Activated gamma-delta T cell treated with anti-CD3 and anti-CD28 coated beads, Interleukin-2, amount 50 U/mL, for 16 hours (primary cell): ENCODE data around the gene RIPOR1.

Source experiments
- DNase-seq: peaks from one replicate; pipeline ENCODE4 v3.0.0-alpha.2; 2020; ENCODE audit warnings: low read depth

The RIPOR1 gene

DNA sequence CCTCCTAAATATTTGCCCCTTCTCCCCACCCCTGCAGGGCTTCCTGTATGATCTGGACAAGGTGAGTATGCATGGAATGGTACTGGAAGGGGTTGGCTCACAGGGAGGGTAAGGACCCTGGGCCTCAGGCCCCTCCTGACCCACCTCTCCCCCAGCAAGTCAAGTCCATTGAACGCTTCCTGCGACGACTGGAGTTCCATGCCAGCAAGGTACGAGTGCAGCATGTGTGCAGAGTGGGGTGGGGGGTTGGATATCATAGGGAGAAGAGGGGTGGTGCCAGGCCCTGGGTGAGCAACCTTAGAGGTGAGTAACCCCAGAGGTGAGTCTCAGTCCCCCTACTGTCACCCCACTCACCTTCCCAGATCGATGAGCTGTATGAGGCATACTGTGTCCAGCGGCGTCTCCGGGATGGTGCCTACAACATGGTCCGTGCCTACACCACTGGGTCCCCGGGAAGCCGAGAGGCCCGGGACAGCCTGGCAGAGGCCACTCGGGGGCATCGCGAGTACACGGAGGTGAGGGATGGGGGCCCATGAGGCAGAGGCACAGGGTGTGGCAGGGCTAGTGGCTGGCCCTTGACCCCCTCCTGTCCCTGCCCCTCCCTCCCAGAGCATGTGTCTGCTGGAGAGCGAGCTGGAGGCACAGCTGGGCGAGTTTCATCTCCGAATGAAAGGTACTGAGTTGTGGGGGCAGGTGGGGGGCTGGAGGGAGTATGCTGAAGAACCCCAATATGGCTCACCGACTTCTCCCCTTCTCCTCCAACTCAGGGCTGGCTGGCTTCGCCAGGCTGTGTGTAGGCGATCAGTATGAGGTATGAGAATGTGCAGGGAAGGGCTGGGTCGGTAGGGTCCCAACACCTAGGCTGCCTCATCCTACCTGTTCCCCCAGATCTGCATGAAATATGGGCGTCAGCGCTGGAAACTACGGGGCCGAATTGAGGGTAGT, 11.3 kb downstream of the RIPOR1 start:
- no peak for DNase-seq

DNA sequence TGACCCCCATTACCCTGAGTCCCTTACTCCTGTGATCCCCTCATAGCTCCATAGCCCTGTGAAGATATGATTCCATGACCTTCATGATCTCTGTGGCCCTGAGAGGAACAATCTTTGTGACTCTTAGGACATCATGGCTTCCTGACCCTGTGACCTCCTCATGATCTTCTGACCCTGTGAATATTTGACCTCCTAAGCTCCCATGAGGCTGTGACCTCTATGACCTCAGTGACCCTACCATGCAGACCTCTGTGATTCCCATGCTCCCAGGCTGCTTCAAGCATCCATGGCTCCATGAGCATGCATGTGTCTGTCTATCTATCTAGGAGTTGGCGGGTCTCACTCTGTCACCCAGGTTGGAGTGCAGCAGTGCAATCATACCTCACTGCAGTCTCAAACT, 12.1 kb downstream of the RIPOR1 start:
- no peak for DNase-seq

DNA sequence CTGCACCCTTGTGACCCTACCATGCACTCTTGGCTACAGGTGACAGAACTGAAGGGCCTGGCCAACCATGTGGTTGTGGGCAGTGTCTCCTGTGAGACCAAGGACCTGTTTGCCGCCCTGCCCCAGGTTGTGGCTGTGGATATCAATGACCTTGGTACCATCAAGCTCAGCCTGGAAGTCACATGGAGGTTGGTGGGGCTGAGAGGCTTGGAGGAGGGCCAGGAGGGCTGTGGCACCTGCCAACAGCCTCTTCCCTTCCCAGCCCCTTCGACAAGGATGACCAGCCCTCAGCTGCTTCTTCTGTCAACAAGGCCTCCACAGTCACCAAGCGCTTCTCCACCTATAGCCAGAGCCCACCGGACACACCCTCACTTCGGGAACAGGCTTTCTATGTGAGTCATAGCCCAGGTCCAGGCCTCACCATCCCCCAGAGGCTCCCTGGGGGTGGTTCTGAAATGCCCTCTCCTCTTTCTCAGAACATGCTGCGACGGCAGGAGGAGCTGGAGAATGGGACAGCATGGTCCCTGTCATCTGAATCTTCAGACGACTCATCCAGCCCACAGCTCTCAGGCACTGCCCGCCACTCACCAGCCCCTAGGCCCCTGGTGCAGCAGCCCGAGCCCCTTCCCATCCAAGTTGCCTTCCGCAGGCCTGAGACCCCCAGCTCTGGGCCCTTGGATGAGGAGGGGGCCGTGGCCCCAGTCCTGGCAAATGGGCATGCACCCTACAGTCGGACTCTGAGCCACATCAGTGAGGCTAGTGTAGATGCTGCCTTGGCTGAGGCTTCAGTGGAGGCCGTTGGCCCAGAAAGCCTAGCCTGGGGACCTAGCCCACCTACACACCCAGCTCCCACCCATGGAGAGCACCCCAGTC, 13.0 kb downstream of the RIPOR1 start:
- no peak for DNase-seq

DNA sequence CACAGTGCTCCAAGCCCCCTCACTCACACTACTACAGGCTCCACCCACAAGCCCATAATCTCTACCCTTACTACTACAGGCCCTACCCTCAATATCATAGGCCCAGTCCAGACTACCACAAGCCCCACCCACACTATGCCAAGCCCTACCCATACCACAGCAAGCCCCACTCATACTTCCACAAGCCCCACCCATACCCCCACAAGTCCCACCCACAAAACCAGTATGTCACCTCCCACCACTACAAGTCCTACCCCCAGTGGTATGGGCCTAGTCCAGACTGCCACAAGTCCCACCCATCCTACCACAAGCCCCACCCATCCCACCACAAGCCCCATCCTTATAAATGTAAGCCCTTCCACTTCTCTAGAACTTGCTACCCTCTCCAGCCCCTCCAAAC, 13.8 kb downstream of the RIPOR1 start:
- peak; percentile 44 for DNase-seq

DNA sequence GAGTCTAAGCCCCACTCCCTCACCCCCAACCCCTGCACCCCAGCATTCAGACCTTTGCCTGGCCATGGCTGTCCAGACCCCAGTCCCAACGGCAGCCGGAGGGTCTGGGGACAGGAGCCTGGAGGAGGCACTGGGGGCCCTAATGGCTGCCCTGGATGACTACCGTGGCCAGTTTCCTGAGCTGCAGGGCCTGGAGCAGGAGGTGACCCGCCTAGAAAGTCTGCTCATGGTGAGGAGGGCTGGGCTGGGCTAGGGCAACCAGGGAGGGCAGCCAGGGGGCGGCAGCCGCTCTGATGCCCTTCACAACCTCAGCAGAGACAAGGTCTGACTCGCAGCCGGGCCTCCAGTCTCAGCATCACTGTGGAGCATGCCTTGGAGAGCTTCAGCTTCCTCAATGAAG, 14.4 kb downstream of the RIPOR1 start:
- no peak for DNase-seq

DNA sequence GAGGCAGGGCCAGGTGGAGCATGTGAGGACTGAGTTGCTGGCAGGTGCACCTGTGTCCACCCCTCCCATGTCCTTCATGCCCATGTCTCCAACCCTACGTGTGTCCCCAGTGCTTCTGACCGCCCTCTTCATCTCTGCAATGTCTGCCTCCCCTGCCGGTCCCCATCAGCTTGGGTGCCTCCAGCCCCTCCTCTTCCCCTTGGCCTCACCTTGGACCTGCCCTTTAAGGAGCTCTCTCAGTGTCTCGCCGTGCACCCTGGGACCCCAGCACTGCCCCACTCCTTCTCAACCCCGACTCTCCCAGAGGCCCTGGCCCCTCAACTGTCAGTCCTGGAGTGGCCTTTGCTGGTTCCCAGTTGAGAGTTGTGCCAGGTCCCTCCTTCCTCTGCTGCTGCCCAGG, 15.0 kb downstream of the RIPOR1 start:
- no peak for DNase-seq

DNA sequence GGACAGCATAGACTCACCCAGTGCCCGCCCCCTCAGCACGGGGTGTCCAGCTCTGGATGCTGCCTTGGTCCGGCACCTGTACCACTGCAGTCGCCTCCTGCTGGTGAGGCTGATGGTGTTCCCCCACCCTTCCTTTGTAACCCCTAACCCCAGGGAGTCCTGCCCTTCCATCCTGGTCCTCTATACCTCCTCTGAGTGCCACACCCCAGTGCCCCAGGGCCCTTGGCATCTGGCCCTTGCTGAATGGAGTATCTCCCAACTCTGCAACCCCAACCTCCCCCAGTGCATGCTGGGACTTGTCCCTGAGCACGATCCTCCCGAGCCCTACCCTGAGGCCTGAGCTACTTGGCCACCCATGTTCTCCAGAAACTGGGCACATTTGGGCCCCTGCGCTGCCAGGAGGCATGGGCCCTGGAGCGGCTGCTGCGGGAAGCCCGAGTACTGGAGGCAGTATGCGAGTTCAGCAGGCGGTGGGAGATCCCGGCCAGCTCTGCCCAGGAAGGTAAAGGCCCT, 15.8 kb downstream of the RIPOR1 start:
- DNase-seq, result no peak

DNA sequence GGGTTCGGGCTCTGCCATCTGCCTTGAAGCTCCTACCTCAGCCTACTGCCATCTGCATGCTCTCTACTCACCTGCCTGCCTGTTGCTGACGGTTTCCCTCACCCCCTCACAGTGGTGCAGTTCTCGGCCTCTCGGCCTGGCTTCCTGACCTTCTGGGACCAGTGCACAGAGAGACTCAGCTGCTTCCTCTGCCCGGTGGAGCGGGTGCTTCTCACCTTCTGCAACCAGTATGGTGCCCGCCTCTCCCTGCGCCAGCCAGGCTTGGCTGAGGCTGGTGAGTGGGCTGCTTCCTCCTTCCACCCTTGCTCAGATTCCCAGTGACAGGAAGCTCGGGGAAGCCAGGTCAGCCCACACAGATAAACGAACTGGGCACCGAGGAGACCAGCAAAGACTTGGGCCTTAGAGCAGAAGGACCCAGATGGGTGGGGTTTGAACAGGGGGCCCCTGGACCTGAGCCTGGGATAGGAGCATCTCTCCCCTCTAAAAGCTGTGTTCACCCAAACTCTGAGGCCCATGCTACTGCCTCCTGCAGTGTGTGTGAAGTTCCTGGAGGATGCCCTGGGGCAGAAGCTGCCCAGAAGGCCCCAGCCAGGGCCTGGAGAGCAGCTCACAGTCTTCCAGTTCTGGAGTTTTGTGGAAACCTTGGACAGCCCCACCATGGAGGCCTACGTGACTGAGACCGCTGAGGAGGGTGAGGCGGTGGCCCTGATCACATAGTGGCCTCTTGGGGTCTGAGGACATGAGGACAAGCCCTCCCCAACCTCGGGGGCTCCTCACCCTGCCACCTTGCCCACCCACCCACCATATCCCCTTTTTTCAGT, 16.4 kb downstream of the RIPOR1 start:
- no peak for DNase-seq

DNA sequence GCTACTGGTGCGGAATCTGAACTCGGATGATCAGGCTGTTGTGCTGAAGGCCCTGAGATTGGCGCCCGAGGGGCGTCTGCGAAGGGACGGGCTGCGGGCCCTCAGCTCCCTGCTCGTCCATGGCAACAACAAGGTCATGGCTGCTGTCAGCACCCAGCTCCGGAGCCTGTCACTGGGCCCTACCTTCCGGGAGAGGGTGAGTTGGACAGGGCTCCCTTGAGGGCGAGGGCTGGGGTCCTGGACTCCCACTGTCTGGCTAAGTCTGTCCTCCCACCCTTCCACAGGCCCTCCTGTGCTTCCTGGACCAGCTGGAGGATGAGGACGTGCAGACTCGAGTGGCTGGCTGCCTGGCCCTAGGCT, 17.0 kb downstream of the RIPOR1 start:
- no peak for DNase-seq

DNA sequence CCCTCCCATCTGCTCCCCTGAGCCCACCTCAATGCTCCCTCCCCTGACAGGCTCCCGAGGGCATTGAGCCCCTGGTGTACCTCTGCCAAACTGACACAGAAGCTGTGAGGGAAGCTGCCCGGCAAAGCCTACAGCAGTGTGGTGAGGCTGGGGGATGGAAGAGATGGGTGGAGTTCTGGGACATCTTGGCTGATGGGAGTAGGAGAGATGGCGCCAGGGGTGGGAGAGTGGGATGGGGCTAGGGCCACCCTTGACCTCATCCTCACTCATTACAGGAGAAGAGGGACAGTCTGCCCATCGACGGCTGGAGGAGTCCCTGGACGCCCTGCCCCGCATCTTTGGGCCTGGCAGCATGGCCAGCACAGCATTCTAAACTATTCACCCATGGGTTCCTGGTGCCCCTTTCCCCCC, 17.5 kb downstream of the RIPOR1 start:
- no peak for DNase-seq

DNA sequence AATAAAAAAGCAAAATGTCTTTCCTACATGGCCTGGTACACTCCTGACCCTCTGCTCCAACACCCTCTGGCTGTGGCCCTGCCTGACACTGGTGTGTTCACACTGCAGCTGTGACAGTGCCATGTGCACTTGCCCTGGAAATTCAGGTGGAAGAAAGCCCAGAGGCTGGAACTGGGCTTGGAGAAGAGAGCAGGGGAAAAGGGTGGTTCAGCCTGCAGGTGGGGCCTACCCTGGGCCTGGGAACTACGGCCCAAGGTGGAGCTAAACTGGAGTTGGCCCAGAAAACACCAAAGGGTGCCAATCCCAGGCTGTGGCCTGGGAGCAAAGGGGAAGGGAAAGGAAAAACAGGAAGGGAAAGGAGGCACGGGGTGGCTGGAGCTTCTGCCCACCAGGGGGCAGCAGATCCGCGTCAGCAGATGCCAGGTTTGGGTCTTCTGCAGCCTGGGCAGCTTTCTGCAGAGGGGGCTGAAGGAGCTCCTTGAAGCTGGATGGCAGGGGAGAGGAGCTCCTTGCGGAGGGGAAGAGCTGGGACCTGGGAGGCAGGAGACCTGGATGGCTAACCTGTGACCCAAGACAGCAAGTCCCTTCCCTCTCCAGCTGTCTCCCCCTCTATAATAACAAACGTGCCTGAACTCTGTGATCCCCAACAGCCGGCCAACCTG, 18.3 kb downstream of the RIPOR1 start:
- peak; percentile 70 for DNase-seq

DNA sequence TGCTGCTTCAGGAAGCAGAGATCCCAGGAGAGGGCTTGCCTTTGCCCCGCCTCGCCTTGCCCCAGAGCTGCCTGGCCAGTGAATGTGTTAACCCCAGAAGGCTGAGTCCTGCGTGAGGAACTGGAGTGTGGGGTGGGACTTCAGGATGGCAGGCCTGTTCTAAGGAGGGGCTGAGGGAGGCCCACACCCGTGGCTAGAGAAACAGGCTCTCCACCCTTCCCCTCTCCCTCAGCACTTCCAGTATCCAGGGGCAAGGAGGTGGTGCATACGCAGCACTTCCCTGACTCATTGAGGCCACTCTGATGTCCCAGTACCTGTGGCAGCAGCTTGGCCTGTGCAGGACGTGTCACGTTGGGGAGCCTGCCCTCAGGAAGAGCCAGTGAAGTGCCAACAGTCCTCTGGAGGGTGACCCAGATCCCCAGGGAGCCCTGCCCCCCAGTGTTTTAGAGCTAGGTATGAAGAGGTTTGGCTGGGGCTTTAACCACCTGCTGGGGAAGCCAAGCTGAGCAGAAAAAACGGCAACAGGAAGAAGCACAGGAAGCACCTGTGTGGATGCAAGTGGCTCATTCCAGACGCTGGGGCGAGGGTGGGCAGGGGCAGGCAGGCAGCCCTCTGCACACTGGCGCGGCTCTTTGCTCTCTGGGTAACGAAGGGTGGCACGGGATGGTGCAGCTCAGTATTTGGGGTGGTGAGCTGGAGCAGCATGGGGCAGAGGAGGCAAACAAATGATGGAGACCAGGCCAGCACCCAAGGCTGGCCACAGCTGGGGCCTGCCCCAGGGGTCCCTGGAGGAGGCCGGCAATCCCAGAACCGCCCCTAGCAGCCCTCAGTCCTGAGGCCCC, 19.0 kb downstream of the RIPOR1 start:
- DNase-seq, result no peak

DNA sequence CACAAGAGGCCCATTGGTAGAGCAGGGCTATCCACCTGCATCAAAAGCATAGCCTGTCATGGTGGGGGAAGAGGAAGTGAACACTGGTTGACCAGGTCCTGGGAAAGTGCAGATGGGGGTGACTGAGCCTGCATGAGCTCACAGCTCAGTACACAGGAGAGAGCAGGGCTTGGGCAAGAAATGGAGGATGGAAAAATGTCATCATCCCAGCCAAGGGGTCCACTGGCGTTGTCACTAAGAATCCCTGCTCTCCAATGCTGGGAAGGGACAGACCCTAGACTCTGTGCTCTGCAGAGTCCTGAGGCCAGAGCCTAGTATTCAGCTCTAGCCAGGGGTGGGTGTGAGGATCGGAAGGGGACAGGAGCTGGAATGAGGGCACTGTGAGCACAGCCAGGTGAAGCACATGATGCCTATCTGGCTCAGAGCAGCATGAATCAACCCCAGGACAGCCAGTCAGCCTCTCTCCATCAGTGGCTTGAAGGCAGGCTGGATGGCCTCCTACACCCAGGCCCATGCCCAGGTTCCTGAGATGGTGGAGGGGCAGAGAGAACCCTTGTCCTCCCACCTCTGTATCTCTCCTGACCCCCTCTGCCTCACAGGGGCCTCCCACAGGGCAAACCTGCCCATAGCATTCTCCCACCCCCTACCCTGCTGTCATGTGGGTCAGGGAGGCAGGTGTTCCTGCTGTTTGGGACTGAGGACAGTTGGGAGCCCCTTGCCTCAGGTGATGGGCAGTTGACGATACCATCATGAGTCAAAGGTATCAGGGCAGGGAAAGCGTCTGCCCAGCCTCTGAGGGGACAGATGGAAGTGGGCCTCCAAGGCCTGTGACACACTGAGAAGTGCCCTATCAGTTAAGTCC, 19.9 kb downstream of the RIPOR1 start:
- no peak for DNase-seq

DNA sequence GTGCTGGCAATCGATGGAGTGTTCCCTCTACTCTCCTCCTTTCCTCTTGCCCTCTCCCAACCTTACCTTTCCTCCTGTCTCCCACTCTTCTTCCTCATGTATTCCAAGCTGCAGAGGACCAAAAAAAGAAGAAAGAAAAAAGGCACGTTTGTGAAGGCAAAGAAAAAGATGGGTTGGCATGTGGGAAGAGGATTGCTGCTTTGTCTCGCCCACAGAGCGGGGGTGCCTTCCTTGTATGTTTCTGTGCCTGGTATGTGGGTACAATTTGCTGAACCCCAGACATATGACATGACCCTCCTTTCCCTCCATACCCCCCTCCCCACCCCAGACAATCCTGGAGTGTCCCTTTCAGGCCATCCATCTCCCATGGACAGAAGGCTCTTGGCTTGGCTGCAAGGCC, 20.6 kb downstream of the RIPOR1 start:
- DNase-seq, result no peak

DNA sequence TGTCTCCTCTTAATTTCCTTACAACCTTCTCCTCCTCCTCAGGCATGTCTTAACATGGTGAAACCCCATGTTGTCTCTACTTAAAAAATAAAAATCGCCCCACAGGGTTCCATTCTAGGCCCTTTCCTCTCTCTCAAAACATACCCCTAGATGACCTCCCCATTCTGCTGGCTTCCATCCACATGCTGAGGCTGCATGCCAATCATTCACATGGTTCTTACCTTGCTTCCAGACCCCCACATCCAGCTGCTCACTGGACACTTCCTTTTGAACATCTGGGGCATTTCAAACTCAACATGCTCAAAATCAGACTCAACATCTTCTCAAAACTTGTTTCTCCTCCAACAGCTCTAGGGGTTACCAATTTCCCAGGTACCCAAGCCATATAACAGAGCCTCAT, 21.3 kb downstream of the RIPOR1 start:
- no peak for DNase-seq

DNA sequence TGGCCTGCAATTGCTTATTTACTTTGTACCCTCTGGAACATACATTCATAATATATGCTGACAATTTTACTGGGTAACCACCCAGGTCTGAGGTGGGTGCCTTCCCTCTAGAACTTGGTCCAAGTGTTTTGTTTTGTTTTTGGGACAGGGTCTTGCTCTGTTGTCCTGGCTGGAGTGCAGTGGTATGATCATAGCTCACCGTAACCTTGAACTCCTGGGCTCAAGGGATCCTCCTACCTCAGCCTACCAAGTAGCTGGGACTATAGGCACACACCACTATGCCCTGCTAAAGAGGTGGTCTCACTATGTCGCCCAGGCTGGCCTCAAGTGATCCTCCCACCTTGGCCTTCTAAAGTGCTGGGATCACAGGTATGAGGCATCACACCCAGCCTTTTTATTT, 22.5 kb downstream of the RIPOR1 start:
- no peak for DNase-seq

DNA sequence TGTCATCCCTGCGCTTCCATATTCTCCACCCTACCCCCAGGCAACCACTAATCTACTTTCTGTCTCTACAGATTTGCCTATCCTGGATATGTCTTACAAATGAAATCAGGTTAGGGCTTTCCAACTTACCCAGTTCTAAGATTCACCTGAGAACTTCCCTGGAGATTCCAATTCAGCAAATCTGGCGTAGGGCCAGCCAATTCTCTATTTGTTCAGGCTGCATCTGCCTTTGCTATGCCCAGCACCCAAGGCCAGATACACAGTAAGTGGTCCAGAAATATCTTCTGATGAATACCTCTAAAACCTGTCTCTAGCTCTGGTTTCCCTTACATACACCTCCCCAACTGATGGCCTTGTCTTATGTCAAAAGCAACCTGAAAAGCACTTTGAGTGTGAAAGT, 23.3 kb downstream of the RIPOR1 start:
- no peak for DNase-seq

DNA sequence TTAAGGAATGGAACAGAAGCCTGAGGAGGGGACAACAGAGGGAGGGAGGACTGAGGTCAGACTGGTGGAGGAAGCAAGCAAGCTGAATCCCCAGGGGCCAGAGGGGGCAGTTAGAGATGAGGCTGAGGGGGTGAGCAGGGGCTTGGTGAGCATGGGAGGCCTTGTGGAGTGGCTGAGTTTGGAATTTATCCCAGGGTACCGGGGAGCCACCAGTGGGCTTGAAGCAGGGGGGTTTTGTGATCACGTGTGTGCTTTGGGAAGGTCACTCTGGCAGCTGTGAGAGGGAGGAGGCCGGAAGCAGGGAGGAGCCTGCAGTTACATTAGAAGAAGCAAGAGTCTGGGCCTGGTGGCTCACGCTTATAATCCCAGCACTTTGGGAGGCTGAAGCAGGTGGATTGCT, 23.8 kb downstream of the RIPOR1 start:
- DNase-seq, result no peak

DNA sequence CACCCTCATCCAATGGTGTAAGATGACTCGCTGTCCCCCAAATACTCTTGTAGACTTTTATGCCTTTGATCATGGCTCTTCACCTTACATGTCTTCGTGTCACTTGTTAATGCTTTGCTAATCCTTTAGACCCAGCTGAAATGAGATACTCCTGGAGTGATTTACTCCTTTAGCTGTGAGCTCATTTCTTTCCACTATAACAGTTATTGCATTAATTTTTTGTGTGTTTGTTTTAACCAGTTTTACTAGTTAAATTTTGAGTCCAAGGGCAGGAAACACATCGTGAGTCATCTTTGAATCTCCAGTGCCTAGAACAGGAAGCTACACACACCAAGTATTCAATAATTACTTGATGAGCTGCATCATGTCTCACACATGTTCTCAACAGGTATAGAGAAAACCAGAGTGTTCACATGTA, 27.2 kb downstream of the RIPOR1 start:
- DNase-seq, result no peak

DNA sequence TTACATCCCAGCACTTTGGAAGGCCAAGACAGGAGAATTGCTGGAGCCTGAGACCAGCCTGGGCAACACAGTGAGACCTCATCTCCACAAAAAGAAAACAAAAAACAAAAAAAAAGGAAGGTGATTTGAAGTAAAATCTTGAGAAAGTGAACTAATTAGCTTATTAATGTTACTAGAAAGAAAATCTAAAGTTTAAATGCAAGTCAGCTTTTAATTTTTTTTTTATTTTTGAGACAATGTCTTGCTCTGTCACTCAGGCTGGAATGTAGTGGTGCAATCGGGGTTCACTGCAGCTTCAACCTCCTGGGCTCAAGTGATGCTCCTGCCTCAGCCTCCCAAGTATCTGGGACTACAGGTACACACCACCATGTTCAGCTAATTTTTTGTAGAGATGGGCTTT, 30.2 kb downstream of the RIPOR1 start:
- no peak for DNase-seq
